Measurements from ENCODE around the gene HSD11B1.

HSD11B1 gene

DNA sequence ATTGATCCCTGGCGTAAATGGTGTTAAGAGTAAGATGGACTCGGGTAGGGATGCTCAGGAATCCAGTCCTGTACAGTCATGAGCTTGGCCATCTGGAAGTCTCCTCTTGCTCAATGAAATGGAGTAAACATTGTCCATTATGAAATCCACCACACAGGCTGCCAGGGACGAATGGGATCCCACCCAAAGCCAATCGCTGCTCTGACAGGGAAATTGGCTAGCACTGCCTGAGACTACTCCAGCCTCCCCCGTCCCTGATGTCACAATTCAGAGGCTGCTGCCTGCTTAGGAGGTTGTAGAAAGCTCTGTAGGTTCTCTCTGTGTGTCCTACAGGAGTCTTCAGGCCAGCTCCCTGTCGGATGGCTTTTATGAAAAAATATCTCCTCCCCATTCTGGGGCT is at the start of gene HSD11B1:
TSS of gene HSD11B1 (plus strand) at position 263 of the 400 bp plus-strand sequence. CDS start at position 360, 97 bp downstream.
- DNase-seq, result no peak

GRCh38 chr1:209655411-209656231 is 49.0 kb upstream of the HSD11B1 start:
- no peak for DNase-seq

DNA sequence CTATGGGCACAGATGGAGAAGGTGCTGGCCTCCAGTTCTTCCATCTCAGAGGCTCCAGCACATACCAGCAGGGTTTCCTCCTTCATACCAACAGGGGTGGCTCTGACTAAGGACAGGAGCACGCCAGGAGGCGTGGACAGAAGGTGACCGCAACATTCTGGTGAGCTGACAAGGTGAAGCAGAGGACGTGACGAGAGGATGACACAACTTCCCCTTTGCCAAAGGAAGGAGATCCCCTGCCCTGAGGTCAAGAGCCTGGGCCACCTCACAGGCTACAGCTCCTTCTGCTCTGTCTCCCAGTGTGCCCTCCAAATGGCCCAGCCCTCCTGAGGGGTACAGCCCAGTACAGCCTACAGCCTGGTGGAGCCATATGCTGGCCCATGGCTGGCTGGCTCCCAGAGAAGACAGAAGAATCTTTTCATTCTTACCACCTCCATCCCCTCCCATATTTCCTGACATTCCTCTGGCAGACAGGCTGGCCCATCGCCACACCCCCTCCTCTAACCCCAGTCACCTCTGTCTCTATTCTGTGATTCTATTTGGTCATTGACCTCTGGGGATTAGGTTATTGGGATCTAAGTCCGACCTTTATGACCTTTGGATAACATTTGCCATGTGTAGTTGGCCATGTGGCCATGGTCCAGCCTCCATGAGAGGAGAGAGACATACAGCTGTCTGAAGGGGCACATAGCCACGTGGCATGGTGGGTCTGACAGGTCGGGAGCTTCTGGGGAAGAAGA is 47.3 kb upstream of the HSD11B1 start:
- no peak for DNase-seq

DNA sequence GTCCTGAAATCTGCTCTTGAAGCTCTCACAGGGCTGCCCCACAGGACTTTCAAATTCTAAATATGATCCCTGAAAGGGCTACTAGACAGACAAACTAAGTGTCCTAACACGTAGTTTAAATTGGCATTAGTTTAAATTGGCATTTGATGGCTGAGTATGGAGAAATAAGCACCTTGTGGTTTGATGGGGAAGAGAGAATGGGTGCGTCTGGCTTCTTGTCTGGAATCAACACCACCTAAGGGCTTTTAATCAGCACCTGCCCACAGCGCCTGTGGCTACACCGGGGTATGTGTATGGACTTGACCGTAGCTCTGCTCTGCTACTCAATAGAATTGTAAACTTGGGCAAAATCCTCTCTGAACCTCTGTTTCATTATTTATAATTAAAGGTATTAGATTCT is 46.7 kb upstream of the HSD11B1 start:
- DNase-seq, result no peak

DNA sequence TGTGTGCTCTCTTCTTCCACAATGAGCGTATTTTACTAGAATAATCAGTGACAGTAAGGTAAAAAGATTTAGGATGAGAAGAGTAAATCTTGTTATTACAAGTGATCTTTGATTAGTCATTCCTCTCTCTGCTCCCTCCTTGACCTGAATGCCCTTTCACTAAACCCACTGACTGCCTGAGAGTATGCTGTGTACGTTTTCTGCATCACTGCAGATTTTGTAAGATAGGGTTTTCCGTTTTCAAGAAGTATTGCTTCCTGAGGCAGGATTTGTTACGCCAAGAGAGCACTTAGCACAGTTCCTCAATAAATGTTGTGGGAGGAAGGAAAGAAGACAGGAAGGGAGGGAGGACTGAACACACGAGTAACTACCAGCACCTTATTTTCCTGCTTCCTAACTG is 44.7 kb upstream of the HSD11B1 start:
- no peak for DNase-seq

DNA sequence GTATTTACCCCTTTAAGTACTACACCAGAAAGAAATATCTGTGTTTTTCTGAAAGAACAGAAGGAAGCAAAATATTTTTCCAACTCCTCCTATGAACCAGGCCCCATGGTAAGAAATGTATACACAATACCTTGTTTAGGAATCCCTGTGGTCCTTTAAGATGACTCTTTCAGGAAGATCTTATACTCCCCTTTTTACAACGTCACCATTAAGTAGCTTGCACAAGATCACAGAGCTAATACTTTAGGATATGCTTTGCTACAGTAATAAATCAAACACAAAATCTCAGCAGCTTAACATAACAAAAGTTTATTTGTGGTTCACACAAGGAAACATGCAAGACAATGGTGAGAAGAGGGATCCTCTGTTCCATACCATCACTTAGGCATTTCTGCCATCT is 43.6 kb upstream of the HSD11B1 start:
- DNase-seq, result no peak

- DNase-seq, result no peak
These were observed 41.7 kb upstream of the HSD11B1 start for GRCh38 chr1:209662879-209663327.

GRCh38 chr1:209667103-209667502 is 37.5 kb upstream of the HSD11B1 start:
- DNase-seq, result no peak

DNA sequence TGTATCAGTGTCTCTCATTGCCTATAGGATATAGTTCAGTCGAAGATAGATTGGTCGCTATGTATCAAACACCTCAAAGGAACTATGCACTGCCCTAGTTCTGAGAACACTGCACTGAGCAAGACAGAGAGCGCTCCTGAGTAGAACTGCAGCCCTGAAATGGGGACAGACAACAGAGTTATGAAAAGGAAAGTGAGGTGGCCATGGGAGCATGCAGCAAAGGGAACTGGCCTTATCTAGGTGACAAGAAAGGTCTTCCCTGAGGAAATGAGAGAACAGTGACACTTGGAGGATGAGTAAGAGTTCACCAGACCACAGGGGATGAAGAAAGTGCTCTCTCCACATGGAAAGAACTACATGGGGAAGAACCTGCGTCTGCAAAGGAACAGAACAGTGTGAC is 36.9 kb upstream of the HSD11B1 start:
- DNase-seq, result no peak

DNA sequence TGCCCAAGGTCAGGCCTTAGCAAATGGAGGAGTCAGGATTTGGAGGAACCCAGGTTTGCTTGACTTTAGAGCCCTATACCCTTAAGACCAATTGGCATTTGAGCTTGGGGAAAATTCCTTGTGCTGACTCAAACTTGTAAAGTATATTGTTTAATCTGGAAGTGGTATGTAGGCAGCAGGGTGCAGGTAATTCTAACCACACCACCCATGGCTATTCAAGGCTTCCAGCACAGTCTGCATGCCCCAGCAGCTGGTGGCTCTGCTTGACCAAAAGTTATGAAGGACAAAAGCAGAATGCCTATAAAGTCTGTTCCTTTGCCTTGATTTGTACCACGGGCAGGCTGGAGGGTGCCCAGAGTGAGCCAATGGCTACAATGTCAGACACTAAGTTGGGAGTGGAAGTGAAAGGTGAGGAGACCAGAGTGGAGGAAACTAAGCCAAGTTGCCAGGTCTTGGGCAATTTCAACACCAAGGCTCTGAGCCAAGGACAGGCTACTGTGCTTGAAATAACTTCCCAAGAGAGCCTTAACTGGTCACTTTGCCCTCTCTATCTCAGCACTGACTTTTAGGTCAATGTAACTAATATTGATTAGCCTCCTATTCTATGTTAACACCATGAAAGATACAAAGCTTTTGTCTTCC is 34.1 kb upstream of the HSD11B1 start:
- DNase-seq, result no peak

GRCh38 chr1:209672705-209673630 is 31.7 kb upstream of the HSD11B1 start:
- DNase-seq, result no peak

DNA sequence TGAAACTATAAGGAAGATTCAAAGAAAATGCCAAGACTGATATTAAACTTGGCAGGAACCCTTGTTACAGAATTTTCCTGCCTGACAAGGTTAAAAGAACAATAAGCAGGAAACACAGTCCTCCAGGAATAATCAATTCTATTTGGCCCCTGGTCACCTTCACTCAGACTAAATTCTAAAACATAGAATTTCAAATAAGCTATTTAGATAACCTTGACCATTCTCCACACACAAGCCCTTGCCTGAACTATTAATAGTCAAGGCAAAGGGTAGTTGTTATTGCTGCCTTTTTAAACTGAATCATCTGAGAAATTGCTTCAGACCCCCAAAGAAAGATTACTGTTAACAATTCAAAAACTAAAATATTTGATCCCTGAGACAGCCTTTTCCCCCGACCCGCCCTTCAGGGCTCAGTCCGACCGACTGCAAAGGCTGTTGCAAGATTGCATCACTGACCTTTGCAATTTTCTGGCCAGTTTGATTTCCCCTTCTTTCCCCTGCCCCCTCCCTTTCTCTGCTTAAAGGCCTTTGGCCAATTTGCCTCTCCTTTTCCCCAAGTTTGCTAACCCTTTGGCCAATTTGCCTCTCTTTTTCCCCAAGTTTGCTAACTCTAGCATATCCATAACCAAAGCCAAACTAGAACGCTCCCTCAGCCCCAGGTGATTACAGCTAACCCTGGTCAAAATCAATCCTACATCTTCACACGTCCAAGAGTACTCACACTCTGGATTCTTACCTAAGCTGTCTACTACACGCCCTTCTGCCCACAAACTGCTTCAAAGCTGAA is 30.8 kb upstream of the HSD11B1 start:
- DNase-seq, result no peak

- peak; percentile 72 for DNase-seq
These were observed 29.6 kb upstream of the HSD11B1 start, which contains the start of gene G0S2 for GRCh38 chr1:209674957-209675564. G0S2 (plus strand) TSS chr1:209675412; CDS start chr1:209675685, 273 bp downstream.

DNA sequence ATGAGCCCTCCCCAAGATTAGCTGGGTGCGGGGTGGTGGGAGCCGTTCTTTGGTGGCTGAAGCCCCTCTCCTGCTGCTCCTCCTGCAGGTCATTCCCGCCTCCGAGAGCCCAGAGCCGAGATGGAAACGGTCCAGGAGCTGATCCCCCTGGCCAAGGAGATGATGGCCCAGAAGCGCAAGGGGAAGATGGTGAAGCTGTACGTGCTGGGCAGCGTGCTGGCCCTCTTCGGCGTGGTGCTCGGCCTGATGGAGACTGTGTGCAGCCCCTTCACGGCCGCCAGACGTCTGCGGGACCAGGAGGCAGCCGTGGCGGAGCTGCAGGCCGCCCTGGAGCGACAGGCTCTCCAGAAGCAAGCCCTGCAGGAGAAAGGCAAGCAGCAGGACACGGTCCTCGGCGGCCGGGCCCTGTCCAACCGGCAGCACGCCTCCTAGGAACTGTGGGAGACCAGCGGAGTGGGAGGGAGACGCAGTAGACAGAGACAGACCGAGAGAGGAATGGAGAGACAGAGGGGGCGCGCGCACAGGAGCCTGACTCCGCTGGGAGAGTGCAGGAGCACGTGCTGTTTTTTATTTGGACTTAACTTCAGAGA is 29.0 kb upstream of the HSD11B1 start:
- no peak for DNase-seq

GRCh38 chr1:209678981-209679539 is 25.6 kb upstream of the HSD11B1 start:
- DNase-seq, result no peak

GRCh38 chr1:209685821-209686220 is 18.8 kb upstream of the HSD11B1 start:
- DNase-seq, result no peak

DNA sequence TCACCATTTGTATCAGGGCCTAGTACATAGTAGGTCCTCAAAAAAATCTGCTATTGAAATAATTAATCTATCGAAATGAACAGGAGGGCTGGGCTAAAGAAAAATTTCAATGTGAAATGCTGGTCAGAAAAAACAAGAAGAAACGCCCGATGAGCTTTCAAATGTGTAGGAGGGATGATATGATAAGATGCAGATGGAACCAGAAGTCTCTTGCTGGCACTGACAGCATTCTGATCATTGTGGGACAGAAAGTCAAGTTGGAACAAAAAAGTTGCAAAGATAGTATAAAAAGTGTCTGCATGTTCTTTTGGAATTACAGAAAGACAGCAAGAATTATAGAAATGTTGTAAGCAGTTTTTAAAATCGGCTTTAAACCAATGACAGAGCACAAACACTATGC is 18.3 kb upstream of the HSD11B1 start:
- DNase-seq, result no peak

GRCh38 chr1:209688746-209689234 is 15.9 kb upstream of the HSD11B1 start:
- DNase-seq, result no peak

DNA sequence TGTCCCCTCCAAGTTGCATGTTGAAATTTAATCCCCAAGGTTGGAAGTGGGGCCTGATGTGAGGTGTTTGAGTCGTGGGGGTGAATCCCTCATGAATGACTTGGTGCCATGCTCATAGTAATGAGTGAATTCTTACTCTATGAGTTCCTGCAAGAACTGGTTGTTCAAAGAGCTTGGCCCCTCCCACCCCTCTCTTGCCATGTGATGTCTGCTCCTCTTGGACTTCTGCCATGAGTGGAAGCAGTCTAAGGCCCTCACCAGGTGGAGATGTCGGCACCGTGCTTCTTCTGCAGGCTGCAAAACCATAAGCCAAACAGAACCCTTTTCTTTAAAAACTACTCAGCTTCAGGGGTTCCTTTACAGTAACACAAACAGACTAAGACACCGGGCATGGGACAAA is 15.2 kb upstream of the HSD11B1 start:
- DNase-seq, result no peak

GRCh38 chr1:209691237-209691636 is 13.4 kb upstream of the HSD11B1 start:
- no peak for DNase-seq

All from activated CD8-positive, alpha-beta memory T cell treated with anti-CD3 and anti-CD28 coated beads, Interleukin-2, amount 50 U/mL, for 48 hours (primary cell).